ENCODE data around the gene TNFRSF11A. TPM values are rescaled to one million over a fixed set of nuclear protein-coding genes. Genes with fewer than 3 reads are reported as not detected.
A peak's percentile ranks its signal among the peaks of the same experiment; 100 is the strongest.

The TNFRSF11A gene
- total RNA-seq, 1 experiment from 2014 or later, result 0.24 TPM

DNA sequence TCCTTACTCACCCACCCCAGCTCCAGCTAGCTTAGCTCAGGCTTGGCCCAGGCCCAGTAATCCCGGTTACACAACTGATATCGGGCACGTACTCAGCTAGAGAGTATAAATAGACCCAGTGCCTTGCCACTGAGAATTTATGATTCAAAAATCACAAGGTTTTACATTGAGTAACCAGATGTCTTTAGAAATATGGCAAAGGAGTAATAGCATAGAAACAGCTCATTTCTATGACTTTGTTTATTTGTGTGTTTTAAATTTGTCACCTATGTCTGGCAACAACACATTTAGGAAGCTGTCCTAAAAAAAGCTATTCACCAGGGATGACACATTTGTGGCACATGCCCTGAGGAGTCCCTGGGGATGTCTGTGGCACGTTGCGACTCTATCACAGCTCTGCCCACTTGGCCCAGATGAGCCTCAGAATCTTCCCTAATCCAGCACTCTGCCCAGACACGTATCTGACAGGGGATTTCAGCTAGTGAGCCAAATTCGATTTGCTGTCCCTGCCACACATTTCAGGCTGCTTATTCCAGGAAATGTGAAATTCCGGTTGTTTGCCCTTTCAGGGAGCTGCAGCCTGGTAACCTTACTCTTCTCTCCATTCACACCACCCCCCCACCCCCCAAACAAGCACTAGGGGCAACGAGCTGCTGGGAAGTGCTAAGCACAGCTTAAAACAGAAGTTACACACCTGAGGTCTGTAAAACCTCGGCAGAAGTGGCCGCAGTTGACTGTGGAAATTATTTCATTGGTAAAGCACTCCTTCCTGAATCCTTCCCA is 112.3 kb downstream of the TNFRSF11A start:
- in situ Hi-C loops (cut with HindIII; ENCODE audit: low sequenced_read_pairs), result no loop called here
- peak; percentile 35 for DNase-seq (ENCODE audit: low spot score)

DNA sequence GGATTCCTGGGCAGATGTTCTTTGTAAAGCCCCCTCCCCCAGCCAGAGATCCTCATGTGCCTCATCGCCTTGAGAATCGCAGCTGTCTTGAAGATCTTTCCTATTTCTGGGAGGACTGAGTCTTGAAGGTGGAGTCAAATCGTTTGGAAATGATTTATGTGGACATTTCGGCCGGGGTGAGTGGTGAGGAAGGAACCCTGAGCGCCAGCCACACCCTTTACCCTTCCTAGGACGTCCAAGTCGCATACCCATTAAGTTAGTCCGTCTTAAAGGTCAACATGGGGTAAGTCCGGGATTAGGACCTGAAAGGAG is 112.9 kb downstream of the TNFRSF11A start:
- no peak for DNase-seq (ENCODE audit: low spot score)
- in situ Hi-C loops (cut with HindIII; ENCODE audit: low sequenced_read_pairs), result no loop called here

DNA sequence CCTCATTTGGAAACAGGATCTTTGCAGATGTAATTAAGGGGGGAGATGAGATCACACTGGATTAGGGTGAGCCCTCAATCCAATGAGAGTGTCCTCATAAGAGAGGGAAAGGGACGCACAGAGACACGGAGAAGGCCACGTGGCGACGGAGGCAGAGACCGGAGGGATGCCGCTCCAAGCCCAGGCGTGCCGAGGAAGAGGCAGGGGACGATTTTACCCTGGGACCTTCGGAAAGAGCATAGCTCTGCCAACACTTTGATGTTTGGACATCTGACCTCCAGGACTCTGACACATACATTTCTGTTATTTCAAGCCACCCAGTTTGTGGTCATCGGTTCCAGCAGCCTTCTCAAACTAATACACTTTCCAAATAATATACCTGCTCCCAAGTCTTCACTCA is 113.3 kb downstream of the TNFRSF11A start:
- no peak for DNase-seq (ENCODE audit: low spot score)

DNA sequence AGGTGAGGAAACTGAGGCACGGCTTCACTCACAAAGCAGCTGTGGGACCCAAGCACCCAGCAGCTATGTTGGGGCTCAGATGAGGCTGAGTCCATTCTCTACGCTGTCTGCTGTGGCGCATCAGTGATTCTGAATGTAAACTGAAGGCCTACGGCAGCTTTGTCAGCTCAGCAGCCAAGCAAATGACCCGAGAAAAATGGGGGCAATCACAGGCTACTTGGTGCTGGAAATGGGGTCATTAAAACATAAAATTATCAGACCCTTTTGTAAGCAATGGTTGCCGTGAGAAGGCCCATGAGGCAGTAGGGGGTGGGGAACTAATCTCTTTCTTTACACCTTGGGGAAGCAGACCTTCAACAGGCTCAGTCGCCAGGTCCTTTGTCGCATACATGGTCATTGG is 113.8 kb downstream of the TNFRSF11A start:
- in situ Hi-C loops (cut with HindIII; ENCODE audit: low sequenced_read_pairs), result no loop called here

More for the DNA sequence above, 113.3 kb downstream of the TNFRSF11A start:
- in situ Hi-C loops (cut with HindIII; ENCODE audit: low sequenced_read_pairs), result no loop called here

More for the DNA sequence above, 113.8 kb downstream of the TNFRSF11A start:
- DNase-seq (ENCODE audit: low spot score), result no peak

Other genes with a start within 250 kb of the TNFRSF11A start
- gene PIGN, start 138.3 kb upstream of the TNFRSF11A start, total RNA-seq (2014; rRNA removed; shearing (Covaris generic)), result 23.1 and 30.8 TPM in 2 replicates
- 29.0 and 31.4 TPM in 2 replicates for gene RELCH, start 138.1 kb upstream of the TNFRSF11A start, total RNA-seq (2014; rRNA removed; shearing (Covaris generic))
- gene ZCCHC2, start 197.7 kb downstream of the TNFRSF11A start, total RNA-seq (2014; rRNA removed; shearing (Covaris generic)), result 18.0 and 27.0 TPM in 2 replicates